ENCODE measurements around the gene STAG1.
"Not testable (repeated sequence)": the region's sequence is repeated elsewhere in the genome, so short reads cannot be mapped to it uniquely, and the experiment has no call there.

The STAG1 gene

DNA sequence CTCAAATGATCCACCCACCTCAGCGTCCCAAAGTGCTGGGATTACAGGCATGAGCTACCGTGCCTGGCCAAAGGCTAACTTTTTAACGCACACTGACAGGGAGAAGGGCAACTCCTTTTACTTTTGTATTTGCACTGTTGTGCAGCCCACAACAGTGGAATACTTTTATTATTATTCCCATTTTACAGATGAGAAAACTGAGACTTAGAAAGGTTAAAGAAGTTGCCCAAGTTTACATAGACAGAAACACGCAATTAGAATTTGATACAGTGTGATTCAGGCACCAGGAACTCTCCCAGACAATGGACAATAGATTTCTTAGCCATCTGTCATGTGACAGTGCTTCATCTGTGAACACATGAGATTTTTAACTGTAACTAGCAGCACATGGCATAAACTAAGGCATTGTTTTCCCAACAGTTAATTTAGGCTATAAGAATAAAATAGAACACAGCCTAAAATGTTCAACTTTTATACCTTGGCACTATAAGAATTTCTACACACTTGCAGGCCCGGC is 18.8 kb downstream of the STAG1 start:
- H3K4me3 ChIP-seq (ENCODE audit: control insufficient read depth, low read depth, low read length), result no peak overlapping the region
- TF ChIP-seq, protein P1, sequence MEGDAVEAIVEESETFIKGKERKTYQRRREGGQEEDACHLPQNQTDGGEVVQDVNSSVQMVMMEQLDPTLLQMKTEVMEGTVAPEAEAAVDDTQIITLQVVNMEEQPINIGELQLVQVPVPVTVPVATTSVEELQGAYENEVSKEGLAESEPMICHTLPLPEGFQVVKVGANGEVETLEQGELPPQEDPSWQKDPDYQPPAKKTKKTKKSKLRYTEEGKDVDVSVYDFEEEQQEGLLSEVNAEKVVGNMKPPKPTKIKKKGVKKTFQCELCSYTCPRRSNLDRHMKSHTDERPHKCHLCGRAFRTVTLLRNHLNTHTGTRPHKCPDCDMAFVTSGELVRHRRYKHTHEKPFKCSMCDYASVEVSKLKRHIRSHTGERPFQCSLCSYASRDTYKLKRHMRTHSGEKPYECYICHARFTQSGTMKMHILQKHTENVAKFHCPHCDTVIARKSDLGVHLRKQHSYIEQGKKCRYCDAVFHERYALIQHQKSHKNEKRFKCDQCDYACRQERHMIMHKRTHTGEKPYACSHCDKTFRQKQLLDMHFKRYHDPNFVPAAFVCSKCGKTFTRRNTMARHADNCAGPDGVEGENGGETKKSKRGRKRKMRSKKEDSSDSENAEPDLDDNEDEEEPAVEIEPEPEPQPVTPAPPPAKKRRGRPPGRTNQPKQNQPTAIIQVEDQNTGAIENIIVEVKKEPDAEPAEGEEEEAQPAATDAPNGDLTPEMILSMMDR (IDR thresholded peaks at IDR 0.05; ENCODE audit: control insufficient read depth, insufficient read depth, low read depth, low read length, missing control alignments), result no peak
- DNase-seq (ENCODE audit: low read depth), result no peak

DNA sequence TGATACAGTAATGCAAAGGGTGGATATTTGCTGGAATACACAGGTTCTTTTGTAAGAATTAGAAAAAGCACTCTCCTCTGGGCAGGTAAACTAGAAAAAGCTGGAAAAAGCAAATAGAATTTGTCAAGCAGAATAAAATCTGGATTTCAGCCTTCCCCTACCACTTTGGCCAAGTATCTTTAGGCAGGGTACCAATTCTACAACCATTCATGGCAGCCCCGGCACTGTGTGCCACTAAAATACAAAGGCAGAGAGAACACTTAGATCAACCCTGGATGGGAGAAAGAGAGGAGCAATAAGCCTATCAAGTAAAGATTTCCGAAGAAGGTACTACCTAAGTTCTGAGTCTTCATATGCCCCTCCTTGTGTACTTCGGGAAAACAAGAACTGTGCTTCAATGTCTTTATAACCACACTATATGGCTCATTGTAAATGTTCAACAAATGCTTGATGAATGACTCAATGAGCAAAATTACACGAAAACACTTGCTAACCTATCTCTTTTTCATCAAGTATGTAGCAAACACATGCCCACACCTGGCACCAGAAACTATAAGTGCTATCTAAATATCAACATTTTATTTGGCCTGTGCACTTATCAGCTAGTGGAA is 20.8 kb downstream of the STAG1 start:
- H3K4me3 ChIP-seq (ENCODE audit: control insufficient read depth, low read depth, low read length), result no peak overlapping the region
- DNase-seq (ENCODE audit: low read depth), result no peak
- TF ChIP-seq, protein P1 (IDR thresholded peaks at IDR 0.05; ENCODE audit: control insufficient read depth, insufficient read depth, low read depth, low read length, missing control alignments), result no peak

DNA sequence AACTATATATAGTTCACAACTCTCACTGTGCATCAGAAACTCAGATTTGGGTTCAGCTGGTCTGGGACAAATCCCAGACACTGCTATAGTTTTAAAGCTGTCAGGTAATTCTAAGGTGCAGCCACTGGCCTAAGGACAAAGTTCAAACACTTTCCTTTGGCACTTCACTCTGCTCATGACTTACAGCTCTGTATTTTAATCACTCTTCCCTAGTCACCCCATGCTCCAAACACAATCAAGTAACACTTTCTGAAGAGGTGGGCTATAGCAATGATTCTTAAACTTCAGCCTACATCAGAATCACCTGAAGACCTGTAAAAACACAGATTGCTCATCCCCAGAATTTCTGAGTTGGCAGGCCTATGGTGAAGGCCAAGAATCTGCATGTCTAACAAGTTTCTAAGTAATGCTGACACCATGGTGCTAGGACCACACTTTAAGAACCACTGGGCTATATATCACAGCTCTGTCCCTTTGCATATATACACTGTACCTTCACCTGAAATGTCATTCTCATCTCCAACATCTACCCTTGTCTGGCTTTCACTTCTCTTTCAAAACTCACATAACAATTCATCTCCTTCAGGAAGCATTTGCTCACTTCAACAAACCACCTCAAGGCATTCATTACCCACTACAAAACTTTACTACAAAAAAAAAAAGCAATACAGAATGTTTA is 21.4 kb downstream of the STAG1 start:
- TF ChIP-seq, protein P1 (IDR thresholded peaks at IDR 0.05; ENCODE audit: control insufficient read depth, insufficient read depth, low read depth, low read length, missing control alignments), result no peak
- H3K4me3 ChIP-seq (ENCODE audit: control insufficient read depth, low read depth, low read length), result no peak overlapping the region
- DNase-seq (ENCODE audit: low read depth), result no peak

DNA sequence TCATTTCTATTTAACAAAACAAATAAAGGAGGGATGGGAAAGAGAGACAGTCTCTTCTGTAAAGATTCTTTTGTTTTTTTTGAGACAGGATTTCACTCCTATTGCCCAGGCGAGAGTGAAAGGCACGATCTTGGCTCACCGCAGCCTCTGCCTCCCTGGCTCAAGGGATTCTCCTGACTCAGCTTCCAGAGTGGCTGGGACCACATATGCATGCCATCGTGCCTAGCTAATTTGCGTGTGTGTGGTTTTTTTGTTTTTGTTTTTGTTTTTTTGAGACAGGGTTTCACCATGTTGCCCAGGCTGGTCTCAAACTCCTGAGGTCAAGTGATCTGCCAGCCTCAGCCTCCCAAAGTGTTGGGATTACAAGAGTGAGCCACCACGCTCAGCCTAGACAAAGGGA is 23.3 kb downstream of the STAG1 start:
- DNase-seq (ENCODE audit: low read depth), result peak; percentile 68
- no peak overlapping the region for H3K4me3 ChIP-seq (ENCODE audit: control insufficient read depth, low read depth, low read length)
- TF ChIP-seq, protein P1 (IDR thresholded peaks at IDR 0.05; ENCODE audit: control insufficient read depth, insufficient read depth, low read depth, low read length, missing control alignments), result no peak

DNA sequence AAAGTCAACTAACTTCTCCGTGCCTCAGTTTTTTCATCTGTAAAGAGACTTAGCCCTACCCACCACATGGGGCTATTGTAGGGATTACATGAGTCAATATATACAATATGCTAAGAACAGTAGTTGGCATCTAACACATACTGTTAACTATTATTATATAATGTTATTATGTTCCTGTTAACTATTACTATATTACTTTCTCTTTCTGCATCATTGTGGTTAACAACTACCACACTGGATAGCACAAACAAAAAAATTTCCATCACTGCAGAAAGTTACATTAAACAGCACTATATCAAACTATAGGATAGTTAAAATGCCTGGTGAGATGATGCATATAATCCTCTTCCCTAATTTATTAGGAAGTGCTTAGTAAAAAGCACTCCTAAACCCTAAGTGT is 23.7 kb downstream of the STAG1 start:
- no peak overlapping the region for H3K4me3 ChIP-seq (ENCODE audit: control insufficient read depth, low read depth, low read length)
- DNase-seq (ENCODE audit: low read depth), result no peak

DNA sequence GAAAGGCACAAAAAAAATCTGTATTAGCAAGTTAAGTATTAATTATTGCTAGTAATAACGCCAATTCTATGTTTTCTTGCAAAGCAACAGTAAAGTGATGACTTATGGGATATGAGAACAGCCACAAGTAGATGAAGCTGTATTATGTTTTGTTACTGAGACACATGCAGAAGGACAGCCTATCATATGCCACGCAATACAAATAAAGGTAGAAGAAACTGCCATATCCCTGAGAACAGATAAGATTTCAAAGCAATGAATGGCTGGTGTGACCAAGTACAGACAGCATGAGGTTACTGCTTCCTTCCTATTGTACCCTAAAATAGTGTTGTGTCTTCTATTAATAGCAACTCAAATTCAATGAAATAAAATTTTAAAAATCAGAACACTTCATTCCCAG is 26.7 kb downstream of the STAG1 start:
- TF ChIP-seq, protein P1 (IDR thresholded peaks at IDR 0.05; ENCODE audit: control insufficient read depth, insufficient read depth, low read depth, low read length, missing control alignments), result no peak
- no peak for DNase-seq (ENCODE audit: low read depth)
- H3K4me3 ChIP-seq (ENCODE audit: control insufficient read depth, low read depth, low read length), result no peak overlapping the region

More for the DNA sequence above, 23.7 kb downstream of the STAG1 start:
- TF ChIP-seq, protein P1 (IDR thresholded peaks at IDR 0.05; ENCODE audit: control insufficient read depth, insufficient read depth, low read depth, low read length, missing control alignments), result no peak

DNA sequence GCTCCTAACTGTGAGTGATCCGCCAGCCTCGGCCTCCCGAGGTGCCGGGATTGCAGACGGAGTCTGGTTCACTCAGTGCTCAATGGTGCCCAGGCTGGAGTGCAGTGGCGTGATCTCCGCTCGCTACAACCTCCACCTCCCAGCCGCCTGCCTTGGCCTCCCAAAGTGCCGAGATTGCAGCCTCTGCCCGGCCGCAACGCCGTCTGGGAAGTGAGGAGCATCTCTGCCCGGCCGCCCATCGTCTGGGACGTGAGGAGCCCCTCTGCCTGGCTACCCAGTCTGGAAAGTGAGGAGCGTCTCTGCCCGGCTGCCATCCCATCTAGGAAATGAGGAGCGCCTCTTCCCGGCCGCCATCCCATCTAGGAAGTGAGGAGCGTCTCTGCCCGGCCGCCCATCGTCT is 29.3 kb downstream of the STAG1 start:
- H3K4me3 ChIP-seq (ENCODE audit: control insufficient read depth, low read depth, low read length); DNase-seq (ENCODE audit: low read depth): not testable (repeated sequence)

DNA sequence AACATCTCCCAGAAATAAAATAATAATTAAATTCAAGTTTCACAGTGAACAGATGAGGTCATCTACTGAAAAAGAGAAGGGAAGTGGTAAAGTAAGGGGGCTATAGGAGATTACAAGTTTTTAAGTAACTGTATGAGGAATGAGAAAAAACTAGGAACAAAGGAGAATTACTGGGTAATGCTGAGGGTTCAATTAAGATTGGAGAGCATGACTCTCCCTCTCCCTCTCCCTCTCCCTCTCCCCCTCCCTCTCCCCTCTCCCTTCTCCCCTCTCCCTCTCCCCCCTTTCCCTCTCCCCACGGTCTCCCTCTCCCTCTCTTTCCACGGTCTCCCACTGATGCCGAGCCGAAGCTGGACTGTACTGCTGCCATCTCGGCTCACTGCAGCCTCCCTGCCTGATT is 29.8 kb downstream of the STAG1 start:
- not testable (repeated sequence) for H3K4me3 ChIP-seq (ENCODE audit: control insufficient read depth, low read depth, low read length); DNase-seq (ENCODE audit: low read depth)
